Testis (tissue), 2 donors: Measurements from ENCODE around the gene PREB.

ENCODE experiments used
- CTCF ChIP-seq, 3 experiments: fragments of 450-650 bp in 2 of 3; fragments of 200-600 bp in 1 of 3; sonication (generic) in 1 of 3; IDR thresholded peaks; one replicate each; pipeline ENCODE4 v1.5.1; 2016 to 2019; ENCODE audit warnings: antibody characterized with exemption in 3 of 3, mild to moderate bottlenecking in 2 of 3, moderate library complexity in 1 of 3
- POLR2A ChIP-seq: fragments of 450-650 bp; IDR thresholded peaks from one replicate; pipeline ENCODE4 v1.6.1; 2017; ENCODE audit warnings: antibody characterized with exemption, mild to moderate bottlenecking, moderate library complexity

DNA sequence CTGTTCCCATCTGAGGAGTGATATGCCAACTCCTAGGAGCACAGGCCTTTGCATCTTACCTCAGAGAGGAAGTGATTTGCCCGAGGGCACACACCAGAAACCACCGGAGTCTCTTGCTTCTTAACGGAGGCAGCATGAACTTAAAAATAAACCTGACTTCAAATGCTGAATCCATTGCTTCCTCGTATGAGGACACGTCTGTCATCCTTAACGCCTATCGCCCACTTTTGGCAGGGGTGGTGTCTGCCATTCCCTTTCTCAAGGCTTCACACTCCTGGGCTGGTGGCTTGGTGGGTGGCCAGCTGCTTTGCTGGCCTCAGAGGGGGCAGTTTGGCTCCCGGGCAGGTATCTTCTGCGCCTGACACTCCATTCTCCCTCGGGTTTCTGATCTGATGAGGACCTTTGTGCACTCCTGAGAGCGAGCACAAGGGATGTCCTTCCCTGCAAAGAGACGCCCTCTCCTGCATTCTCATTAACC lies 1.1 kb upstream of the PREB start:
- TF ChIP-seq CTCF (IDR thresholded peaks at IDR 0.05) (no peak), POLR2A (no peak)
